Esophagus muscularis mucosa (tissue), 4 donors: Measurements from ENCODE around the gene HSPB6. TPM values are rescaled to one million over a fixed set of nuclear protein-coding genes. Genes with fewer than 3 reads are reported as not detected.

ENCODE experiments used
- DNase-seq: peaks from one replicate; pipeline ENCODE4 v3.0.0-alpha.2; 2017; ENCODE audit errors: extremely low spot score
- H3K27ac ChIP-seq, 4 donors: fragments of 200-600 bp; sonication (generic); replicated peaks in 1 of 4; 1 replicate in 3 of 4; 2 replicates in 1 of 4; pipeline ENCODE4 v1.5.1; 2016 to 2019; ENCODE audit warnings: mild to moderate bottlenecking in 1 of 4
- H3K27me3 ChIP-seq, 4 donors: fragments of 200-600 bp; sonication (generic); one replicate each; pipeline versions ENCODE4 v1.5.1 to v1.6.0; 2016 to 2019
- H3K36me3 ChIP-seq, 4 donors: fragments of 200-600 bp; sonication (generic); one replicate each; pipeline ENCODE4 v1.5.1; 2016 to 2019
- H3K4me1 ChIP-seq, 4 donors: fragments of 200-600 bp; sonication (generic); one replicate each; pipeline ENCODE4 v1.5.1; 2016 to 2019
- H3K4me3 ChIP-seq, 4 donors: fragments of 200-600 bp; sonication (generic); 1 replicate in 2 of 4; 2 replicates in 2 of 4; pipeline ENCODE4 v1.5.1; 2016 to 2019; ENCODE audit warnings: mild to moderate bottlenecking in 4 of 4, moderate library complexity in 1 of 4
- H3K9me3 ChIP-seq, 4 donors: fragments of 200-600 bp; sonication (generic); 1 replicate in 3 of 4; 2 replicates in 1 of 4; pipeline ENCODE4 v1.5.1; 2016 to 2019
- CTCF ChIP-seq, 3 experiments: fragments of 200-600 bp in 2 of 3; fragments of 450-650 bp in 1 of 3; sonication (generic) in 2 of 3; IDR thresholded peaks; one replicate each; pipeline ENCODE4 v1.5.1; 2017 to 2019; ENCODE audit warnings: antibody characterized with exemption in 3 of 3, mild to moderate bottlenecking in 2 of 3, moderate library complexity in 1 of 3
- EP300 ChIP-seq: sonication (generic); formaldehyde crosslinking; IDR thresholded peaks from one replicate; pipeline ENCODE4 v1.6.1; 2017; ENCODE audit warnings: antibody characterized with exemption
- POLR2A ChIP-seq: fragments of 450-650 bp; IDR thresholded peaks from one replicate; pipeline ENCODE4 v1.6.1; 2017; ENCODE audit warnings: antibody characterized with exemption, moderate library complexity, mild to moderate bottlenecking, low read depth
- POLR2AphosphoS5 ChIP-seq, 2 donors: sonication (generic); formaldehyde crosslinking; IDR thresholded peaks; one replicate each; pipeline ENCODE4 v1.6.1; 2017; ENCODE audit warnings: antibody characterized with exemption in 2 of 2
- WGBS: methylation state at CpG from one replicate; pipeline ENCODE4 v1.1.5; 2018; 5-methylcytosine and 5-hydroxymethylcytosine counted together
- intact Hi-C: fragments of 100-400 bp; cut with DNase I; formaldehyde crosslinking; loops from one replicate; pipeline ENCODE4 v1.15.1; 2023
- total RNA-seq, 4 donors: library from RNA; depleted of rRNA; stranded (reverse); fragments of >200 nt; gene quantifications; one replicate each; pipeline versions ENCODE4 v1.1.0 to v1.2.1, GENCODE V29; 2016

HSPB6 gene
- total RNA-seq, 4 donors from 2014 or later, result 64.4 to 146 (median 105) TPM

DNA sequence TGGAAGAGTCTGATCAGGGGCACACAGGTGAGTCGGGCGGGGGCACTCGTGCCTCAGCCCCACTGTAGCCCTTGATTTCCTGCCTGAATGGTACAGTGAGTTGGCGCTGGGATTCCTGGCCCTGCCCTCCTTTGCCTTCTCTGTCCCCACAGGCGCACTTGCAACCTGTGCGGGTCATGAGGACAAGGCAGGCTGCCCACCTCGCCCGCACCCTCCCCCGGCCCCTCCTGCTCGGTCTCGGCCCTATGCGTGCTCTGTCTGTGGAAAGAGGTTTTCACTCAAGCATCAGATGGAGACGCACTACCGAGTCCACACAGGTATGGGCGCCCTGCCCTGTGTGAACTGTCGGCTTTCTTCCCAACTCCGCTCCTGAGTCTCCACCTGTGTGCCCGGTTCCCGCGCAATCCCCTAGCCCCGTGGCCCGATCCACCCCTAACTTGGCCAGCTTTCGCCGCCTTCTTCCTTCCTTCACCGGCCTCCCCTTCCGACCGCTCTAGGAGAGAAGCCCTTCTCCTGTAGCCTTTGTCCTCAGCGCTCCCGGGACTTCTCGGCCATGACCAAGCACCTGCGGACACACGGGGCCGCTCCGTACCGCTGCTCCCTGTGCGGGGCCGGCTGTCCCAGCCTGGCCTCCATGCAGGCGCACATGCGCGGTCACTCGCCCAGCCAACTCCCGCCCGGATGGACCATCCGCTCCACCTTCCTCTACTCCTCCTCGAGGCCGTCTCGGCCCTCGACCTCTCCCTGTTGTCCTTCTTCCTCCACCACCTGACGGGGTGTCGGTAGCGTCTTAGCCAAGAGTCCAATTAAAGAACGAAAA lies 40.6 kb downstream of the HSPB6 start:
- intact Hi-C loops, result loop anchor here (1.0 to 5.0 kb wide), 3 partner anchors 13 to 169 kb away; partner anchors contain the start of gene TMEM147
- H3K4me3 ChIP-seq, result peak overlapping the region; percentile 76 to 98 (median 88)
- TF ChIP-seq POLR2AphosphoS5 (IDR thresholded peaks at IDR 0.05), result no peak

GRCh38 chr19:35715355-35715809 lies 41.4 kb downstream of the HSPB6 start:
- no peaks in the 10 kb centered on the region for H3K27me3 ChIP-seq
- peak overlapping the region; percentile 83 to 94 (median 90) for H3K27ac ChIP-seq
- peaks cover 3 to 10% (median 9%) of the 10 kb centered on the region in 4 donors for H3K36me3 ChIP-seq
- no peaks in the 10 kb centered on the region for H3K9me3 ChIP-seq
- no peak for TF ChIP-seq EP300
- no peak for TF ChIP-seq POLR2A
- no peak for TF ChIP-seq CTCF (IDR thresholded peaks at IDR 0.05)
- TF ChIP-seq POLR2AphosphoS5 (IDR thresholded peaks at IDR 0.05), result no peak
- DNase-seq, result no peak
- H3K4me3 ChIP-seq, result peak overlapping the region in 3 of 4 donors; percentile 86 to 98 (median 89)
- 87% methylated on average over 4 of the region's 7 CpGs for WGBS
- H3K4me1 ChIP-seq, result peaks cover 24 to 34% (median 33%) of the 10 kb centered on the region in 4 donors
- intact Hi-C loops, result loop anchor here (5.0 kb wide), 1 partner anchor 168 kb away; the partner anchor contains the start of gene TMEM147

More for the DNA sequence above, 40.6 kb downstream of the HSPB6 start:
- DNase-seq, result no peak
- 4% methylated on average over 22 of the region's 52 CpGs for WGBS
- H3K9me3 ChIP-seq, result no peaks in the 10 kb centered on the region
- H3K27ac ChIP-seq, result peak overlapping the region; percentile 83 to 94 (median 90)
- H3K36me3 ChIP-seq, result peaks cover 7 to 18% (median 17%) of the 10 kb centered on the region in 4 donors
- H3K27me3 ChIP-seq, result no peaks in the 10 kb centered on the region
- peaks cover 24 to 39% (median 33%) of the 10 kb centered on the region in 4 donors for H3K4me1 ChIP-seq

DNA sequence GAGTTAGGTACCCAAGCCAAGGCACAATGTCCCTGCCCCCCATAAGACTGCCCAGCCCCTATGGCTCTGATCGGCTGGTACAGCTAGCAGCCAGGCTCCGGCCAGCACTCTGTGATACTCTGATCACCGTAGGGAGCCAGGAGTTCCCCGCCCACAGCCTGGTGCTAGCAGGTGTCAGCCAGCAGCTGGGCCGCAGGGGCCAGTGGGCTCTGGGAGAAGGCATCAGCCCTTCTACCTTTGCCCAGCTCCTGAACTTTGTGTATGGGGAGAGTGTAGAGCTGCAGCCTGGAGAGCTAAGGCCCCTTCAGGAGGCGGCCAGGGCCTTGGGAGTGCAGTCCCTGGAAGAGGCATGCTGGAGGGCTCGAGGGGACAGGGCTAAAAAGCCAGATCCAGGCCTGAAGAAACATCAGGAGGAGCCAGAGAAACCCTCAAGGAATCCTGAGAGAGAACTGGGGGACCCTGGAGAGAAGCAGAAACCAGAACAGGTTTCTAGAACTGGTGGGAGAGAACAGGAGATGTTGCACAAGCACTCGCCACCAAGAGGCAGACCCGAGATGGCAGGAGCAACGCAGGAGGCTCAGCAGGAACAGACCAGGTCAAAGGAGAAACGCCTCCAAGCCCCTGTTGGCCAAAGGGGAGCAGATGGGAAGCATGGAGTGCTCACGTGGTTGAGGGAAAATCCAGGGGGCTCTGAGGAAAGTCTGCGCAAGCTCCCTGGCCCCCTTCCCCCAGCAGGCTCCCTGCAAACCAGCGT lies 42.1 kb downstream of the HSPB6 start:
- no peak for TF ChIP-seq EP300
- no peaks in the 10 kb centered on the region for H3K27me3 ChIP-seq
- peaks cover 21 to 30% (median 28%) of the 10 kb centered on the region in 4 donors for H3K4me1 ChIP-seq
- DNase-seq, result no peak
- 73% methylated on average over 8 of the region's 14 CpGs for WGBS
- intact Hi-C loops, result loop anchor here (5.0 kb wide), 1 partner anchor 167 kb away; the partner anchor contains the start of gene TMEM147
- H3K36me3 ChIP-seq, result peaks cover 1 to 4% (median 3%) of the 10 kb centered on the region in 4 donors
- no peak overlapping the region for H3K27ac ChIP-seq
- no peaks in the 10 kb centered on the region for H3K9me3 ChIP-seq
- no peak overlapping the region for H3K4me3 ChIP-seq

DNA sequence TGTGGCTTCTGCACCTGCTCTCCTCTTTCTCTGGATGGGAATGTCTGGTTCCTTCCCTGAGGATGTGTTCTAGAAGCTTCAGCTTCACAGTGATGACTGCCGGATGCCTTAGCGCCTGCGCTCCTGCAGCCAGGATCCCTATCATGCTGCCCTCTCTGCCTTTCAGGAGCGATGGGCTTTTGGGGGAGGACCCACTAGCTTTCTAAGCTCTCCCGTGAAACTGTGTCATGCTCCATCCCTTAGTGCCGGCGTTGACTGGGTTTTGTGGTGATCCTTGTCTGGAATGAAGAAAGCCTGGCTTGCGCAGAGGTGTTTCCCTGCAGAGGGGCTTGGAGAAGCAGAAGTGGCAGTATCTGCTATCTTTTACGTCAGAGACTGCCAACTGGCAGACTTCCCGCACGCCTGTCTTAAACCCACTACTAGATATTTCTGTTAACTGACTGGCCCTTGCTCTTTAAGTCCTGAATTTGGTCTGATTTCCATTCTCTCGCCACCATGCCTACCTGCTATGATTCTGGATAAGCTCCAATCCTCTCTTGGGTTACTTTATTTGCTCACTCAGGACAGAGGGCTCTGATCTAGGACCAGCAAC lies 42.8 kb downstream of the HSPB6 start:
- 84% methylated on average over 12 of the region's 12 CpGs for WGBS
- H3K27ac ChIP-seq, result no peak overlapping the region
- DNase-seq, result no peak
- TF ChIP-seq EP300 (no peak), POLR2A (no peak), CTCF (IDR thresholded peaks at IDR 0.05) (no peak), POLR2AphosphoS5 (IDR thresholded peaks at IDR 0.05) (no peak)
- H3K9me3 ChIP-seq, result no peaks in the 10 kb centered on the region
- no peaks in the 10 kb centered on the region for H3K27me3 ChIP-seq
- peaks cover 13 to 22% (median 20%) of the 10 kb centered on the region in 4 donors for H3K4me1 ChIP-seq
- no peaks in the 10 kb centered on the region for H3K36me3 ChIP-seq
- no peak overlapping the region for H3K4me3 ChIP-seq
- intact Hi-C loops, result no loop called here

DNA sequence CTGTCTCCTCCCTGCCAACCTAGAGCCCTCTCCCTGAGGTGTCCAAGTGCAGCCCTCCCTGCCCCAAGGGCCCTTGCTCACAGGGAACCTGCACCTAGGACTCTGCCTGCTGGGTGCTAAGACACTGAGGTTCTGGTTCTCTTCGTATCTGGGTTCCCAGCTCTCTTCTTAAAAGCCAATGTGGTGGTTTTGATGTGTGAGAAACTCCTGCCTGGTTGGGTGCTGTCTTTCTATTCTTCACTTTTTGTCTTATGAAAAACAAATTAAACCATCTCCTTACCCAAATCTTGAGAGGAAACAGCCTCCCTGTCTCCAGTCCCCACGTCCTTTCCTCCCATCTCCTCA lies 43.4 kb downstream of the HSPB6 start:
- H3K4me3 ChIP-seq, result no peak overlapping the region
- no peak overlapping the region for H3K27ac ChIP-seq
- intact Hi-C loops, result no loop called here
- no peaks in the 10 kb centered on the region for H3K36me3 ChIP-seq
- TF ChIP-seq CTCF (IDR thresholded peaks at IDR 0.05) (no peak), POLR2AphosphoS5 (IDR thresholded peaks at IDR 0.05) (no peak), EP300 (no peak), POLR2A (no peak)
- no peak for DNase-seq
- H3K27me3 ChIP-seq, result no peaks in the 10 kb centered on the region
- 74% methylated on average over 2 of the region's 2 CpGs for WGBS
- peaks cover 9 to 17% (median 15%) of the 10 kb centered on the region in 4 donors for H3K4me1 ChIP-seq
- H3K9me3 ChIP-seq, result no peaks in the 10 kb centered on the region
